Islet precursor cell (in vitro differentiated cells): Measurements from ENCODE around the gene NLRP13.
"Not testable (repeated sequence)": the region's sequence is repeated elsewhere in the genome, so short reads cannot be mapped to it uniquely, and the experiment has no call there.

Source experiments
- DNase-seq: peaks from one replicate; pipeline ENCODE4 v3.0.0-alpha.2; 2018

NLRP13 gene, protein sequence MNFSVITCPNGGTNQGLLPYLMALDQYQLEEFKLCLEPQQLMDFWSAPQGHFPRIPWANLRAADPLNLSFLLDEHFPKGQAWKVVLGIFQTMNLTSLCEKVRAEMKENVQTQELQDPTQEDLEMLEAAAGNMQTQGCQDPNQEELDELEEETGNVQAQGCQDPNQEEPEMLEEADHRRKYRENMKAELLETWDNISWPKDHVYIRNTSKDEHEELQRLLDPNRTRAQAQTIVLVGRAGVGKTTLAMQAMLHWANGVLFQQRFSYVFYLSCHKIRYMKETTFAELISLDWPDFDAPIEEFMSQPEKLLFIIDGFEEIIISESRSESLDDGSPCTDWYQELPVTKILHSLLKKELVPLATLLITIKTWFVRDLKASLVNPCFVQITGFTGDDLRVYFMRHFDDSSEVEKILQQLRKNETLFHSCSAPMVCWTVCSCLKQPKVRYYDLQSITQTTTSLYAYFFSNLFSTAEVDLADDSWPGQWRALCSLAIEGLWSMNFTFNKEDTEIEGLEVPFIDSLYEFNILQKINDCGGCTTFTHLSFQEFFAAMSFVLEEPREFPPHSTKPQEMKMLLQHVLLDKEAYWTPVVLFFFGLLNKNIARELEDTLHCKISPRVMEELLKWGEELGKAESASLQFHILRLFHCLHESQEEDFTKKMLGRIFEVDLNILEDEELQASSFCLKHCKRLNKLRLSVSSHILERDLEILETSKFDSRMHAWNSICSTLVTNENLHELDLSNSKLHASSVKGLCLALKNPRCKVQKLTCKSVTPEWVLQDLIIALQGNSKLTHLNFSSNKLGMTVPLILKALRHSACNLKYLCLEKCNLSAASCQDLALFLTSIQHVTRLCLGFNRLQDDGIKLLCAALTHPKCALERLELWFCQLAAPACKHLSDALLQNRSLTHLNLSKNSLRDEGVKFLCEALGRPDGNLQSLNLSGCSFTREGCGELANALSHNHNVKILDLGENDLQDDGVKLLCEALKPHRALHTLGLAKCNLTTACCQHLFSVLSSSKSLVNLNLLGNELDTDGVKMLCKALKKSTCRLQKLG

DNA sequence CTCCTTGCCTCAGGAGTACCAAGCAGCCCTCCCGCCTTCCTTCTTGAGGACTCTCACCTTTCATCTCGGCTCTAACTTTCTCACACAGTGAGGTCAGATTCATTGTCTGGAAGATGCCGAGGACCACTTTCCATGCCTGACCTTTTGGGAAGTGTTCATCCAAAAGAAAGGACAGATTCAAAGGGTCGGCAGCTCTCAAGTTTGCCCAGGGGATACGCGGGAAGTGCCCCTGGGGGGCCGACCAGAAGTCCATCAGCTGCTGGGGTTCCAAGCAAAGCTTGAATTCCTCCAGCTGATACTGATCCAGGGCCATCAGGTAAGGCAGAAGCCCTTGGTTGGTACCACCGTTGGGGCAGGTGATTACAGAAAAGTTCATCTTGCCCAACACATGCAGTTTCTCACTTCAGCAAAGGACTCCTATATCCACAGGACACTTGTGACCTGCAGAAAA is at the start of gene NLRP13:
NLRP13 (minus strand) TSS at position 401 of the 451 bp plus-strand sequence; CDS start at position 376, 25 bp downstream.
- DNase-seq: no peak

DNA sequence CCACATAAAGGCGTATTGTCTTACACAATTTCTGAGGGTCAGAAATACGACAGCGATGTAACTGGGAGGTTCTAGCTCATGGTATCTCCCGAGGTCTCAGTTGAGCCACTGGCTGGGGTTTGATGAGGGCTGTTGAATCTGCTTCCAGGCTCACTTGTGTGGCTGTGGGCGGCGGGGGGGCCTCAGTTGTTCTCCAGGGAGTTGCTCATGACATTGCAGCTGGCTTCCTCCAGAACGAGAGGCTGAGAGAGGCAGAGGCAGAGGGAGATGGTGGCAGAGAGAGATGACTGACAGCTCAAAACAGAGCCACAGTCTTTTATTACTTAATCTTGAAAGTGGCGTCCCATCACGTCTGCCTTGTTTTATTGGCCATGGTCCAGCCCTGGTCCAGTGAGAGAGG is 48.3 kb upstream of the NLRP13 start:
- no peak for DNase-seq

- no peak for DNase-seq
Observed at GRCh38 chr19:55973982-55974381, 41.8 kb upstream of the NLRP13 start.

GRCh38 chr19:55962186-55962585 is 30.1 kb upstream of the NLRP13 start:
- no peak for DNase-seq

DNA sequence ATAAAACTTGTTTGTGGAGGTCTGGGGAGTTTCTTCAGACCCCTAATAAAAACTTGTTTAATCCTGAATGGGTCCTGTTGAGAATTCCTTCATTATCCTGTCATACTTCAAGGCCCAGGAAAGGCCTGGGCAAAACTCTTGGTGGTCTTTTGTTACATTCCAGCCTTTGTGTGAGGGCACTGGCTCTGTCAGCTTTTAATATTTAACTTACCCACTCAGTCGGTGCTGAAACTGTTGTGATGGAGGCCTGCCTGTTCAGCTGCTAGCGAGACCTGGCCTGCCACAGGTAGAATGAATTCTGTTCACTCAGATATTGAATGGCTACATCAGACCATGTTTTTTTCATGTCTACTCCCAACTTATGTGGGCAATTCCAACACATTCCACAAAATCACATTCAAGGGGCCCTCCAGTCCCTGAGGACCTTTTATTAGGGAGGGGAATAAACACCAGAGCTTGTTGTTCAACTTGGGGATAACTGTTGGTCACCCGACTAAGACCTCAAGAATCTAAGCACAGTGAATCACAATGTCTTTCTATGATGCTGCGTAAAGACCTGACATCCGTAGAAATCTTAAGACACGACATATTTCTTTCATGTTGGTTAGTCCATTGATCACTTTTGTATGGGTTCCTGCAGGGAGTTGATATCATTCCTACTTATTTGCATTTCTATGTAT is 28.0 kb upstream of the NLRP13 start:
- no peak for DNase-seq

- no peak for DNase-seq
Observed at GRCh38 chr19:55958356-55958755, 26.2 kb upstream of the NLRP13 start.

GRCh38 chr19:55956431-55956830 is 24.3 kb upstream of the NLRP13 start:
- DNase-seq: no peak

- not testable (repeated sequence) for DNase-seq
Observed at GRCh38 chr19:55950566-55950965, 18.4 kb upstream of the NLRP13 start.

GRCh38 chr19:55947532-55947931 is 15.4 kb upstream of the NLRP13 start, which contains the start of gene NLRP8:
NLRP8 (plus strand) TSS chr19:55947832.
- no peak for DNase-seq

- DNase-seq: no peak
Observed at GRCh38 chr19:55940306-55940705, 8.2 kb upstream of the NLRP13 start.

- DNase-seq: no peak
Observed at GRCh38 chr19:55939206-55939605, 7.1 kb upstream of the NLRP13 start.

- no peak for DNase-seq
Observed at GRCh38 chr19:55935206-55935605, 3.1 kb upstream of the NLRP13 start.

GRCh38 chr19:55930996-55931515 is 1.1 kb downstream of the NLRP13 start:
- DNase-seq: no peak

GRCh38 chr19:55929258-55929657 is 2.9 kb downstream of the NLRP13 start:
- not testable (repeated sequence) for DNase-seq

DNA sequence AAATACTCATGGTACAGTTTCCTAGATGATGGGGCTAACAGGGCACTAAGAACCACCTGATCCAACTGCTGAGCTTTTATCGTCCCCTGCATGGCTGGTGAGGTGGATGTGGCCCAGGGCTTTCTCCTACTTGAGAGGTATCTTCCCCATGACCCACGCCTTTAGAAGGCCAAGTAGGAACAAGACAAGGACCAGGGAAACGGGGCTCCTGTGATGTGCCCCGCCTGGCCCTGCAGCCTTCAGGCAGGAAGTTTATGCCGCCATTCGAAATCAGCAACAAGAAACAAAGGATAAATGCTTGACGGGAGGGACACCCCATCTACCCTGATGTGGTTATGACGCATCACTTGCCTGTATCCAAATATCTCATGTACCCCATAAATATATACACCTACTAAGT is 4.1 kb downstream of the NLRP13 start:
- DNase-seq: no peak

- DNase-seq: no peak
Observed at GRCh38 chr19:55923556-55923955, 8.6 kb downstream of the NLRP13 start.

DNA sequence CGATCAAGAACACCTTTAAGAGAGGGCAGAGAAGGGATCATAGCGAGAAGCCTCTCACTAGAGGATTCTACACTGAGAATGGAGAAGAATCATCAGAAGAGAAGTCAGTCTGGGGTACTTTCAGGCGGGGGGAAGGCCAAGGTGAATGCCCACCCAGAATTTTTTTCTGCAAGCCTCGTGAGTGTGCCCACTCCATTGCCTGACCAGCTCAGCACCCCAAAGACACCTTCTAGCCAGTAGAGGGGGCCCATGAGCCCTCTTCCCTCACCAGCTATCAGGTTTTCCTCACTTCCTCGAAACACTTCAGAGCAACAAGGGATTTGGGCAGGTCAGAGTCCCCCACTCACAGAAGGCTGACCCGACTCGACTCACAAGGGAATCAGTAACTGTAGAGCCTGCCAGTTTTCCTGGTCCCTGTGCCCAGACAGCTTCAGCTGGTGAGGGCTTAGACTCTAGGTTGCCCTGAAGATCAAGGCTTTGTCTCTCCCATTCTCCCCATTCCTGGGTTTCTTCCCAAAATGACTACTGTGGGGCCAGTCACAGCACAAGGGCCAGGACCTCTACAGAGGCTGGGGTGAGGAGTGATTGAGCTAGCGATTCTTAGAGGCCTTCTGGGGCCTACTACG is 18.4 kb downstream of the NLRP13 start:
- no peak for DNase-seq

GRCh38 chr19:55912916-55913315 is 19.2 kb downstream of the NLRP13 start:
- no peak for DNase-seq

GRCh38 chr19:55909801-55910200 is 22.3 kb downstream of the NLRP13 start:
- DNase-seq: no peak

DNA sequence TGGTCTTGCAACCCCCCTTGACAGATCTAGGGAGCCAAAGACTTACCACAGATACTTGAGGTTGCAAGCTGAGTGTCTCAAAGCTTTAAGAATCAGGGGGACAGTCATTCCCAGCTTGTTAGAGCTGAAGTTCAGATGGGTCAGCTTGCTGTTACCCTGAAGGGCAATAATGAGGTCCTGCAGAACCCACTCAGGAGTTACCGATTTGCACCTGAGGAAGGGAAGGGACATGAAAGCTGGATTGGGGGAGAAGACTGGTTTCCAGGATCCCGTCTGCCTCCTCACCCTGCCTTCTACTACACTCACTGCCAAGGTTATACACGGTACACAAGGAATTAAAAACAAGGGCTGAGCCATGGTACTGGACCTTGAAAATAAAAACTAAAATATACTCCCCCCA is 24.4 kb downstream of the NLRP13 start:
- no peak for DNase-seq

DNA sequence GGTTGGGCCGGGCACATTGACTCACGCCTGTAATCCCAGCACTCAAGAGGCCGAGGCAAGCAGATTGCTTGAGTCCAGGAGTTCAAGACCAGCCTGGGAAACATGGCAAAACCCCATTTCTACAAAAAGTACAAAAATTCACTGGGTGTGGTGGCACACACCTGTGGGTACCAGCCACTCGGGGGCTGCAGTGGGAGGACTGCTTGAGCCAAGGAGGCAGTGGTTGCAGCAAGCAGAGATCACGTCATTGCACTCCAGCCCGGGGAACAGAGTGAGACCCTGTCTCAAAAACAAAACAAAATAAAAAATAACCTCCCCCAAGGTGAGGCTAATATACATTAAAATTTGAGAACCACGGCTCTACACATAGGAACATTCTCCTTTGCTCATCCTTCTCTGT is 24.9 kb downstream of the NLRP13 start:
- no peak for DNase-seq
